KMS-11 (cell line): ENCODE results near the gene TMC7.
"Not testable (repeated sequence)": the region's sequence is repeated elsewhere in the genome, so short reads cannot be mapped to it uniquely, and the experiment has no call there.

ENCODE experiments used
- H2AFZ ChIP-seq: fragments of 200-600 bp; sonication (generic); 2 replicates; pipeline ENCODE4 v1.6.1; 2016; ENCODE audit warnings: antibody characterized with exemption, mixed run types, low read depth
- H3K27ac ChIP-seq: fragments of 200-600 bp; sonication (generic); 2 replicates; pipeline ENCODE4 v1.6.1; 2016; ENCODE audit warnings: mild to moderate bottlenecking, mixed run types
- H3K27me3 ChIP-seq: fragments of 200-600 bp; sonication (generic); 2 replicates; pipeline ENCODE4 v1.6.1; 2017; ENCODE audit warnings: mild to moderate bottlenecking, low read depth, mixed run types, moderate library complexity; ENCODE audit not compliant: insufficient read depth
- H3K36me3 ChIP-seq: fragments of 200-600 bp; sonication (generic); 2 replicates; pipeline ENCODE4 v1.6.1; 2017; ENCODE audit warnings: mild to moderate bottlenecking, mixed run types; ENCODE audit not compliant: insufficient read depth
- H3K4me1 ChIP-seq: fragments of 200-600 bp; sonication (generic); 2 replicates; pipeline ENCODE4 v1.6.1; 2016; ENCODE audit warnings: mild to moderate bottlenecking, low read depth, mixed run types; ENCODE audit not compliant: poor library complexity, severe bottlenecking
- H3K4me2 ChIP-seq: fragments of 200-600 bp; sonication (generic); 2 replicates; pipeline ENCODE4 v1.7.0; 2016; ENCODE audit warnings: mild to moderate bottlenecking, mixed run types
- H3K4me3 ChIP-seq: fragments of 200-600 bp; sonication (generic); IDR thresholded peaks from 2 replicates; pipeline ENCODE4 v1.6.1; 2017; ENCODE audit warnings: low read depth, low read length, mixed read lengths; ENCODE audit not compliant: insufficient read depth
- H3K79me2 ChIP-seq: fragments of 200-600 bp; sonication (generic); 2 replicates; pipeline ENCODE4 v1.6.1; 2016; ENCODE audit warnings: low read depth, mixed run types; ENCODE audit not compliant: insufficient read depth
- H3K9ac ChIP-seq: fragments of 200-600 bp; sonication (generic); 2 replicates; pipeline ENCODE4 v1.6.1; 2016; ENCODE audit warnings: mild to moderate bottlenecking, mixed run types
- H4K20me1 ChIP-seq: fragments of 200-600 bp; sonication (generic); 2 replicates; pipeline ENCODE4 v1.6.1; 2016; ENCODE audit warnings: mild to moderate bottlenecking, mixed run types; ENCODE audit not compliant: insufficient read depth
- TF ChIP-seq, protein P1 (sequence below): fragments of 200-600 bp; sonication (generic); conservative IDR thresholded peaks from 2 replicates; pipeline ENCODE4 v1.6.1; 2017; ENCODE audit warnings: low read depth, mild to moderate bottlenecking, antibody characterized with exemption, low read length, moderate library complexity, mixed read lengths

The TMC7 gene

DNA sequence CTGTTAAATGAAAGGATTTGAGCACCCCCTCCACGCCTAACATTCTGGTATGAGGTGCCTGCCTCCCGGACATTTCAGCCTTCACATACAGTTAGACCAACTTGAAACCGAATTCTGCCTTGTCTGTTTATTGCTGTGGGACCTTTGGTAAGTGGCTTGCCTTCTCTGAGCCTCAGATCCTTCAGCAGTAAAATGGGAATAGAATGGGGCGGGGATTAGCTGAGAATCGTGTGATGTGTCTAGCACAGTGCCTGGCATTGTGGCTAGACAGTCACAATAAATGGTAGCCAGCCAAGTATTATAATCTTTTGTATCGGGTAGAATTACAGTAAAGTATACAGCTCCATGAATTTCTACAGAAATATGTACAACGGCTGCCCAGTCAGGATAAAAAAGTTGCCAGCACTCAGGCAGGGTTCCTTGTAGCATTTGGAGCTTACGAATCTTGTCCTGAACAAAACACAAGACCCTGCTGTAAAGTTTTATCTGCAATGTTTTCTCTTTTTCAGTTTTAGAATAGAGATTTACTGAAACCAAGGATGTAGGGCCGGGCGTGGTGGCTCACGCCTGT lies 786 bp downstream of the TMC7 start:
- Histone ChIP-seq H3K36me3 (no peaks in the 10 kb centered on the region), H3K4me2 (no peak overlapping the region), H3K4me3 (no peak overlapping the region), H2AFZ (no peak overlapping the region), H4K20me1 (no peaks in the 10 kb centered on the region), H3K4me1 (no peaks in the 10 kb centered on the region), H3K9ac (no peak overlapping the region), H3K27ac (no peak overlapping the region), H3K27me3 (no peaks in the 10 kb centered on the region), H3K79me2 (no peaks in the 10 kb centered on the region)
- TF ChIP-seq, protein P1, sequence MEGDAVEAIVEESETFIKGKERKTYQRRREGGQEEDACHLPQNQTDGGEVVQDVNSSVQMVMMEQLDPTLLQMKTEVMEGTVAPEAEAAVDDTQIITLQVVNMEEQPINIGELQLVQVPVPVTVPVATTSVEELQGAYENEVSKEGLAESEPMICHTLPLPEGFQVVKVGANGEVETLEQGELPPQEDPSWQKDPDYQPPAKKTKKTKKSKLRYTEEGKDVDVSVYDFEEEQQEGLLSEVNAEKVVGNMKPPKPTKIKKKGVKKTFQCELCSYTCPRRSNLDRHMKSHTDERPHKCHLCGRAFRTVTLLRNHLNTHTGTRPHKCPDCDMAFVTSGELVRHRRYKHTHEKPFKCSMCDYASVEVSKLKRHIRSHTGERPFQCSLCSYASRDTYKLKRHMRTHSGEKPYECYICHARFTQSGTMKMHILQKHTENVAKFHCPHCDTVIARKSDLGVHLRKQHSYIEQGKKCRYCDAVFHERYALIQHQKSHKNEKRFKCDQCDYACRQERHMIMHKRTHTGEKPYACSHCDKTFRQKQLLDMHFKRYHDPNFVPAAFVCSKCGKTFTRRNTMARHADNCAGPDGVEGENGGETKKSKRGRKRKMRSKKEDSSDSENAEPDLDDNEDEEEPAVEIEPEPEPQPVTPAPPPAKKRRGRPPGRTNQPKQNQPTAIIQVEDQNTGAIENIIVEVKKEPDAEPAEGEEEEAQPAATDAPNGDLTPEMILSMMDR: no peak

GRCh38 chr16:18985256-18985655 lies 1.5 kb downstream of the TMC7 start:
- not testable (repeated sequence) for H2AFZ ChIP-seq, H3K9ac ChIP-seq, H3K4me1 ChIP-seq, H3K27me3 ChIP-seq, H3K4me2 ChIP-seq, H3K4me3 ChIP-seq, H3K36me3 ChIP-seq, H4K20me1 ChIP-seq, H3K79me2 ChIP-seq, H3K27ac ChIP-seq

DNA sequence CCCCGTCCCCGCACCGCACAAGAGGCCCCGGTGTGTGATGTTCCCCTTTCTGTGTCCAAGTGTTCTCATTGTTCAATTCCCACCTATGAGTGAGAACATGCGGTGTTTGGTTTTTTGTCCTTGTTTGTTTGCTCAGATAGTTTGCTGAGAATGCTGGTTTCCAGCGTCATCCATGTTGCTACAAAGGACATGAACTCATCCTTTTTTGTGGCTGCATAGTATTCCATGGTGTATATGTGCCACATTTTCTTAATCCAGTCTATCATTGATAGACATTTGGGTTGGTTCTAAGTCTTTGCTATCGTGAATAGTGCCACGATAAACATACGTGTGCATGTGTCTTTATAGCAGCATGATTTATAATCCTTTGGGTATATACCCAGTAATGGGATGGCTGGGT lies 8.0 kb downstream of the TMC7 start:
- not testable (repeated sequence) for H3K27ac ChIP-seq, H2AFZ ChIP-seq, H3K4me2 ChIP-seq, H3K4me3 ChIP-seq, H3K9ac ChIP-seq, H4K20me1 ChIP-seq, H3K4me1 ChIP-seq, H3K79me2 ChIP-seq, H3K36me3 ChIP-seq, H3K27me3 ChIP-seq

DNA sequence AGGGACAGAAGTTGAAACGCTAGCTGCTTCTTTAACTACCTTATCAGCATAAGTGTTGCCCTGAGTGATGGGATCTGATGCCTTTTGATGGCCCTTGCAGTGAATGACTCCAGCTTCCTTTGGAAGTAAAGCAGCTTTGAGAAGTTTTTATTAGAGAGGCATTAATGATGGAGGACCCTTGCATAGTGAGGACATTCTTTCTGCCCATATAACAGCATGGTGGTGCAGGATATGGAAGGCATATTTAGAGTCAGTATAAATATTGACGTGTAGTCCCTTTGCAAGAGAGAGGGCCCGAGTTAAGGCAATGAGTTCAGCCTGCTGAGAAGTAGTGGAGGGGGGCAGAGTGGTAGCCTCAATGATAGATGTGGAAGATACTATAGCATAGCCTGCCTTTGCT lies 9.8 kb downstream of the TMC7 start:
- not testable (repeated sequence) for H2AFZ ChIP-seq, H3K4me1 ChIP-seq, H3K27ac ChIP-seq, H3K79me2 ChIP-seq, H3K27me3 ChIP-seq, H3K36me3 ChIP-seq, H3K4me2 ChIP-seq, H3K9ac ChIP-seq, H4K20me1 ChIP-seq, H3K4me3 ChIP-seq

DNA sequence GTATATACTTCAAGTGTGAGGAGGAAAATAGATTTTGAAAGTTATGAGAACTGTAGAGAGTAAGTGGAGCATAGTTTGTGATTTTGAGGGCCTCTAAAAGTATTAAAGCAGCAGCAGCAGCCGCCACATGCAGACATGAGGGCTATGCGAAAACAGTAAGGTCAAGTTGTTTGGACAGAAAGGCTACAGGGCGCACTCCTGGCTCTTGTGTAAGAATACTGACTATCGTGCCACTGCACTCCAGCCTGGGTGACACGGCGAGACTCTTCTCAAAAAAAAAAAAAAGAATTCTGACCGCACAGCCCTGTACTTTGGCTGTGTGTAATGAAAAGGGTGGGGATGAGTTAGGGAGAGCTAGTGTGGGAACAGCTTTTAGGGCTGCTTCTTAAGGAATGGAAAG lies 10.4 kb downstream of the TMC7 start:
- H3K4me1 ChIP-seq: not testable (repeated sequence)

GRCh38 chr16:18995406-18995805 lies 11.7 kb downstream of the TMC7 start:
- not testable (repeated sequence) for H3K79me2 ChIP-seq

More for the DNA sequence above, 10.4 kb downstream of the TMC7 start:
- H3K4me2 ChIP-seq, H3K27me3 ChIP-seq, H3K36me3 ChIP-seq, H2AFZ ChIP-seq, H4K20me1 ChIP-seq, H3K79me2 ChIP-seq, H3K27ac ChIP-seq, H3K4me3 ChIP-seq, H3K9ac ChIP-seq: not testable (repeated sequence)

GRCh38 chr16:18996536-18996935 lies 12.8 kb downstream of the TMC7 start:
- not testable (repeated sequence) for H3K36me3 ChIP-seq, H3K4me2 ChIP-seq, H3K27me3 ChIP-seq, H3K9ac ChIP-seq, H3K4me3 ChIP-seq, H4K20me1 ChIP-seq, H2AFZ ChIP-seq, H3K27ac ChIP-seq, H3K79me2 ChIP-seq, H3K4me1 ChIP-seq

More at GRCh38 chr16:18995406-18995805, 11.7 kb downstream of the TMC7 start:
- not testable (repeated sequence) for H3K27me3 ChIP-seq, H2AFZ ChIP-seq, H4K20me1 ChIP-seq, H3K36me3 ChIP-seq, H3K4me2 ChIP-seq, H3K4me3 ChIP-seq, H3K4me1 ChIP-seq, H3K27ac ChIP-seq, H3K9ac ChIP-seq

DNA sequence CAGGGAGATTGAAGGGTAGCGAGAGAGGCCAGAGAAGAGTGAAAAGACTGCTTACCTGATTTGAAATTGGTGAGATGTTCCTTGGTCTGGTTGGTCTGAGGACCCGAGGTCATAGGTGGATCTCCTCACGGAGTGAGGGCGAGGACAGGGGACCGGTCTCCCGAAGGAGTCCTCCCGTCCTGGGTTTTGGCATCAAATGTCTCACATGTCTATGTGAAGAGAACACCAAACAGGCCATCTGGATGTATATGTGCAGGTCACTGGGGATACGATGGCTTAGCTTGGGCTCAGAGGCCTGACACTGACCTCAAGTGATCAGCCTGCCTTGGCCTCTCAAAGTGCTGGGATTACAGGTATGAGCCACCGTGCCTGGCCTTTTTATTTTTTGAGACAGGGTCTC lies 13.3 kb downstream of the TMC7 start:
- H3K79me2 ChIP-seq, H2AFZ ChIP-seq, H3K4me1 ChIP-seq, H3K4me3 ChIP-seq, H3K9ac ChIP-seq, H3K4me2 ChIP-seq, H3K27ac ChIP-seq, H3K36me3 ChIP-seq, H4K20me1 ChIP-seq, H3K27me3 ChIP-seq: not testable (repeated sequence)
